PC-3 (cell line): ENCODE results near the gene WDR1.

ENCODE experiments used
- EZH2 ChIP-seq: fragments of 300-600 bp; sonication (generic); IDR thresholded peaks from one replicate; pipeline ENCODE4 v1.6.1; 2017; ENCODE audit warnings: antibody characterized with exemption, mild to moderate bottlenecking, low read length; ENCODE audit not compliant: unreplicated experiment
- EZH2phosphoT487 ChIP-seq: fragments of 300-600 bp; sonication (generic); IDR thresholded peaks from 2 replicates; pipeline ENCODE4 v1.6.1; 2018; ENCODE audit warnings: mild to moderate bottlenecking, antibody characterized with exemption, low read length, borderline replicate concordance
- TF ChIP-seq, protein P1 (sequence below): fragments of 300-600 bp; sonication (generic); conservative IDR thresholded peaks from 2 replicates; pipeline ENCODE4 v1.5.1; 2017; ENCODE audit warnings: antibody characterized with exemption, low read depth, mild to moderate bottlenecking, low read length

DNA sequence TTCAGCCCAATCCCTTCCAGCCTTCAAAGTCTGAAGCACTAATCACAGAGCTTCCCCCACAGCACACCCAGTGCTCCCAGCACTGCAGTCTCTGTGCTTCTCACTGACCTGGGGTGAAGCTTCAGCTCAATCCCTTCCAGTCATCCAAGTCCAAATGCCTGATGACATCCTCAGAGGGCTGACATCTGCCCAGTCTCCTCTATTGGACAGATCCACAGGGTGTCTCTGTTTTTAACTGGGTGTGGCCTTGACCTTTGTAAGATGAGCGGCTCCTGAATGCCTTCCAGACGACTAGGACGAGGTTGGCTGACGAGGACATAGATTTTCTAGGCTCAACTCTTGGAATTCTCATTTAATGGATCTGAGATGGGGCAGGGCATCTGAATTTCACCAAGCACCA, 87.7 kb downstream of the WDR1 start:
- TF ChIP-seq, protein P1, sequence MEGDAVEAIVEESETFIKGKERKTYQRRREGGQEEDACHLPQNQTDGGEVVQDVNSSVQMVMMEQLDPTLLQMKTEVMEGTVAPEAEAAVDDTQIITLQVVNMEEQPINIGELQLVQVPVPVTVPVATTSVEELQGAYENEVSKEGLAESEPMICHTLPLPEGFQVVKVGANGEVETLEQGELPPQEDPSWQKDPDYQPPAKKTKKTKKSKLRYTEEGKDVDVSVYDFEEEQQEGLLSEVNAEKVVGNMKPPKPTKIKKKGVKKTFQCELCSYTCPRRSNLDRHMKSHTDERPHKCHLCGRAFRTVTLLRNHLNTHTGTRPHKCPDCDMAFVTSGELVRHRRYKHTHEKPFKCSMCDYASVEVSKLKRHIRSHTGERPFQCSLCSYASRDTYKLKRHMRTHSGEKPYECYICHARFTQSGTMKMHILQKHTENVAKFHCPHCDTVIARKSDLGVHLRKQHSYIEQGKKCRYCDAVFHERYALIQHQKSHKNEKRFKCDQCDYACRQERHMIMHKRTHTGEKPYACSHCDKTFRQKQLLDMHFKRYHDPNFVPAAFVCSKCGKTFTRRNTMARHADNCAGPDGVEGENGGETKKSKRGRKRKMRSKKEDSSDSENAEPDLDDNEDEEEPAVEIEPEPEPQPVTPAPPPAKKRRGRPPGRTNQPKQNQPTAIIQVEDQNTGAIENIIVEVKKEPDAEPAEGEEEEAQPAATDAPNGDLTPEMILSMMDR = no peak
- TF ChIP-seq EZH2phosphoT487 = no peak
- no peak for TF ChIP-seq EZH2
